ENCODE measurements around the gene RNF26.
"Not testable (repeated sequence)": the region's sequence is repeated elsewhere in the genome, so short reads cannot be mapped to it uniquely, and the experiment has no call there.

RNF26 gene

DNA sequence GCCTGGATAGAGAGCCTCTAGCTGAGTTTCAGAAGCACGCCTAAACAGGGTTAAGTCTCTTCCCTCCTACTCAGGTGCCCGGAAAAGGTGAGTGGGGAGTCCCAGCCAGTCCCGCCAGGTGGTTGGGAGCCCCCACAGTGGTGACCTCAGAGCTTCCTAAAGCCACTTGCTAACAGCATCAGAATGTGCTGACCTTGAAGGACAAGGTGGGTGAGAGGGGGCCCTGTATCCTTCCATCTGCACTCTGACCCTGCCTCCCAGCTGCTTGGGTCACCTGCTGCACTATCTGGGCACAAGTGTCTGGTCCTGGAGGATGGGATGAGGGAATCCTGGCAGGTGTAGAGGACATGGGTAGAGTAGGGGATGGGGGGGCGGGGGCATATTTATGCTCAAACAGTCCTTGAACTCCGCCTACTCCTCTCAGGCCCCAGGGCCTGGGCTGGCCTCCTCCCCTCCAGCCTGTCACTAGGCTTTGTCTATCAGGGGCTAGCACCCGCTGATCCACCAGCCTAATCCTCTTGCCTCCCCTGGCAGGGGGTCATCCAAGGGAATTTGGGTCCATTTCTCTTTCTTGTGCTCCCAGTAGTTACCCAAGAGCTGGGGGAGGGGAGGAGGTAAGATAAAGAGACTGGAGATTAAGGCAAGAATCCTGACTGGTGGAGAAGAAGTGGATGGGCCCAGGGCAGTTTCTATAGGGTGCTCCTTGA, 43.8 kb downstream of the RNF26 start:
- no peak overlapping the region for H3K4me3 ChIP-seq (ENCODE audit: control insufficient read depth, low read depth, low read length)
- DNase-seq (ENCODE audit: low read depth) = no peak

DNA sequence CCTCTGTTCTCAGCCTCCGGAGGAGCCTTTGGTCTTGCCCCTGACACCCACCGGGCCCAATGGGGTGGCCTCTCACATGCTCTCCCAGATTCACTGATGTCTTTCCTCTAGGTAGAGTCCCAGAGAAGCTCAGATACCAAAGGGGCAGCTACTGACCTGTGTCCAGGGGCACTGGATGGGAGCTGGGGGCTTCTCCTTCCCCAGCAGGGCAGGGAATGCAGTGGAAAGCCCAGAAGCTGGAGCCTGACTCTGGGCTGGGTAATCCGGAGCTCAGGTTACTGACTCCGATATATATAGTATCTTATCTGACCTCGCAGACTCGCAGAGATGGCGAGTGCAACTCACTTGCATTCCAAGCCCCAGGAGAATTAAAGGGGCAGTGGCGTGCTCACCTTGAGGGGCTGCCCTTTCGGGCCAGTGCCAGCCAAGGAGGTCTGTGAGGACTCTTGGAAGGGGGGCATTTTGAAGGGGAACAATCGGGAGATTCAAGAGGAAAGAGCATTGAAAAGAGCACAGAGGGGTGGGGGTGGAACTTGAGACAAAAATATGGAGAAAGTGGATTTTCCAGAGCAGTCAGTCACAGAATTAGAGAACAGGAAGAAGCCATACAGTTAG, 44.6 kb downstream of the RNF26 start:
- no peak for DNase-seq (ENCODE audit: low read depth)
- TF ChIP-seq, protein P1, sequence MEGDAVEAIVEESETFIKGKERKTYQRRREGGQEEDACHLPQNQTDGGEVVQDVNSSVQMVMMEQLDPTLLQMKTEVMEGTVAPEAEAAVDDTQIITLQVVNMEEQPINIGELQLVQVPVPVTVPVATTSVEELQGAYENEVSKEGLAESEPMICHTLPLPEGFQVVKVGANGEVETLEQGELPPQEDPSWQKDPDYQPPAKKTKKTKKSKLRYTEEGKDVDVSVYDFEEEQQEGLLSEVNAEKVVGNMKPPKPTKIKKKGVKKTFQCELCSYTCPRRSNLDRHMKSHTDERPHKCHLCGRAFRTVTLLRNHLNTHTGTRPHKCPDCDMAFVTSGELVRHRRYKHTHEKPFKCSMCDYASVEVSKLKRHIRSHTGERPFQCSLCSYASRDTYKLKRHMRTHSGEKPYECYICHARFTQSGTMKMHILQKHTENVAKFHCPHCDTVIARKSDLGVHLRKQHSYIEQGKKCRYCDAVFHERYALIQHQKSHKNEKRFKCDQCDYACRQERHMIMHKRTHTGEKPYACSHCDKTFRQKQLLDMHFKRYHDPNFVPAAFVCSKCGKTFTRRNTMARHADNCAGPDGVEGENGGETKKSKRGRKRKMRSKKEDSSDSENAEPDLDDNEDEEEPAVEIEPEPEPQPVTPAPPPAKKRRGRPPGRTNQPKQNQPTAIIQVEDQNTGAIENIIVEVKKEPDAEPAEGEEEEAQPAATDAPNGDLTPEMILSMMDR (conservative IDR thresholded peaks at IDR 0.05; ENCODE audit: control insufficient read depth, insufficient read depth, low read depth, low read length) = no peak

More for the DNA sequence above, 43.8 kb downstream of the RNF26 start:
- TF ChIP-seq, protein P1 (conservative IDR thresholded peaks at IDR 0.05; ENCODE audit: control insufficient read depth, insufficient read depth, low read depth, low read length) = no peak

DNA sequence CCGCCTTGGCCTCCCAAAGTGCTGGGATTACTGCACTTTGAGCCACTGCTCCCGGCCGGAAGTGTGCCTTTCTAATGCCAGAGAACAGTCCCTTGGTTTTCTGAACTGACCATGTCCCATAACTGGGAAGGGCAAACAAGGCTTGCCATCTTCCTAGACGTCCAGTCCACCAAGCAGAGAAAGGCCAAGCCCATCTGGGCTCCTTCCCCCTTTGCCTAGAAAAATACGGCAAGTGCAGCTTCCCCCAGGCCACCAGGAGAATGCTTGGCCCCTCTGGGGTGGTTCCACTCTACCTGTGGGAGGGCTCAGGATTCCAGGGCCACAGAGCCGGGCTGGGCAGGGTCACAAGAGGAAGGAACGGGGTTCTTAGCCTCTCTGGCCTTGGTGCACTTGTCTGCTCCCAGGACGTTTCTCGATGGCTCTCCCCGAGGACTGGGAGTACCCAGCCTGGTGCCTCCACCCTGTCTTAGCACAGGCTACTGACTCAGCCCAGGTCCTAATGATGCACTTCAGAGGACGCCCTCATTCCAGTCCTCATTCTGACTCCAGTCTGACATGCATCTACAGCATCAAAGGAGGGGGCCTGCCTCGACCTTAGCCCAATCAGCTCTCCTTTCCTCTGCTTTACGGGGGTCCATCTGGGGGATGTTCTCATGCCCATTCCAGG, 46.0 kb downstream of the RNF26 start:
- TF ChIP-seq, protein P1 (conservative IDR thresholded peaks at IDR 0.05; ENCODE audit: control insufficient read depth, insufficient read depth, low read depth, low read length) = no peak
- no peak for DNase-seq (ENCODE audit: low read depth)
- no peak overlapping the region for H3K4me3 ChIP-seq (ENCODE audit: control insufficient read depth, low read depth, low read length)

More for the DNA sequence above, 44.6 kb downstream of the RNF26 start:
- no peak overlapping the region for H3K4me3 ChIP-seq (ENCODE audit: control insufficient read depth, low read depth, low read length)

DNA sequence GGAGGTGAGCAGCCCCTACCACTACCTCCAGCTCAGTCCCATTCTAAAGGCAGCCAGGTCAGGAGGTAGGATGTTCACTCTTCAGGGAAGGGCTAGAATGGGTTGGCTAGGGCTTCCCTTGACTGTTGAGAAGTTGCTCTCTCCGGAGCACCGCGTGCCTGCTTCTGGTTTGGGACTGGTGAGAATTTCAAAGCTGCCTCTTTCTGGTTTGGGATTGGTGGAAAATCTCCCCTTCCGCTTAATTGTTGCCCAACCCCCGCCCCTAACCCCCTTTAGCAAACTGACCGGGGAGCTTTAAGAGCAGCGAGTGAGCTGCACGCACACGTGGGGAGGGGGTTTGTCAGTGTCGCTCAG, 46.5 kb downstream of the RNF26 start:
- peak overlapping the region; percentile 46 for H3K4me3 ChIP-seq (ENCODE audit: control insufficient read depth, low read depth, low read length)

DNA sequence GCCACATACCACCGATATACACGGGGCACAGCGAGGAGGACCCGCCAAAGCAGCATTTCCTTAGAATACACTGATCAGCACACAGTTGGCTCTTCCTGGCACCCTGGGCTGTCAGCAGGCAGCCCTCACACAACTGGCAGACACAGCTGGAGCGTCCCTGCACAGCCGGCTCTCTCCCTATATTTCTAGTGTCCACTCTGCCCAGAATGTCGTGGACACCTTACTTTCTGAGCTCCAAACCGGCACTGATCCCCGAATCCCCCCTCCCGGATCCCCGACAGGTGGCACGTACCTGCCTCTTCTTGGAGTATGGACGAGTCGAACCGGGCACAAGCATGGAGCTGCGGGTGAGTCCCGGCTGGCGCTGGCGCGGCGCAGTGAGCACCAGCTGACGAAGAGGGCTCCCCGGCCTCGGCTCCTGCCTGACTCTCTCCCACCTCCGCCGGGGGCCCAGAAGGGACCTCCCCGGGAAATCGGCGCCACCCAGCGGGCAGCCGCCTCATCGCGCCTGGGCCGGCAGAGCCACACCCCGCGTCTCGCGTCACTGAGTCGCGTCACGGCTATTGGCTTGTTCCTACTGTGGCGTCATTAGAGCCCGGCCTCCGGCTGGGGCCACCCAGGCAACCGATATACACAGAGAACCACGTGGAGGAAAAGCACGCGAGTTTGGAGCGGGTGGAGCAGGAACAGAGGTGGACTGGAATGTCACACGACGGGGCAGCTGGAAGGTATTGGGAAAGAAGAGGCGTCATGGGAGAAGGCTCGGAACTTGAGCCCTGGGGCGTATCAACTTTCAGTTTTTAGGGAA, 47.1 kb downstream of the RNF26 start, which contains the start of gene USP2:
TSS of gene USP2 (minus strand) at position 510 of the 808 bp plus-strand sequence. CDS start 8,210 bp downstream, outside the sequence.
- peak within 1 kb of the TSS; percentile 50 for H3K4me3 ChIP-seq (ENCODE audit: control insufficient read depth, low read depth, low read length)
- peak; percentile 95 for DNase-seq (ENCODE audit: low read depth)
- TF ChIP-seq, protein P1 (conservative IDR thresholded peaks at IDR 0.05; ENCODE audit: control insufficient read depth, insufficient read depth, low read depth, low read length) = peak; percentile 50

More for the DNA sequence above, 46.5 kb downstream of the RNF26 start:
- TF ChIP-seq, protein P1 (conservative IDR thresholded peaks at IDR 0.05; ENCODE audit: control insufficient read depth, insufficient read depth, low read depth, low read length) = no peak
- DNase-seq (ENCODE audit: low read depth) = no peak

DNA sequence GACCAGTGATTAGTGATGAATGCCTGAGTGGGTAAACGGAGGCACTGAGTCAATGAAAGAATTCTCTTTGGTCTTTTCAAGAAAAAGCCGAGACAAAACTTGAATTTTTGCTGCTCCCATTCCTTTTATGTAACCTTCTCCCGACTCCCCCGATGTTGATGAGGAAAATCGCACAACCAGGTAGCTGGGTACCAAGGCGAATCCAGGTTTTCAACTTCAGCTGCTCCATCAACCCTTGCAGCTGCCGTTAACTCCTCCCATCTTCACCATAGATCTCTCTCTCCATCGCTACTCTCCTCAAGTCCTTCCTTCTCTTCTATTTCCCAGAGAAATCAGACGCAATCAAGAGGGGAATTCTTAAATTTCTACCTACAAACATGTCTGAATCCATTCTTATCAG, 47.8 kb downstream of the RNF26 start:
- H3K4me3 ChIP-seq (ENCODE audit: control insufficient read depth, low read depth, low read length) = peak overlapping the region; percentile 50
- TF ChIP-seq, protein P1 (conservative IDR thresholded peaks at IDR 0.05; ENCODE audit: control insufficient read depth, insufficient read depth, low read depth, low read length) = no peak
- no peak for DNase-seq (ENCODE audit: low read depth)

DNA sequence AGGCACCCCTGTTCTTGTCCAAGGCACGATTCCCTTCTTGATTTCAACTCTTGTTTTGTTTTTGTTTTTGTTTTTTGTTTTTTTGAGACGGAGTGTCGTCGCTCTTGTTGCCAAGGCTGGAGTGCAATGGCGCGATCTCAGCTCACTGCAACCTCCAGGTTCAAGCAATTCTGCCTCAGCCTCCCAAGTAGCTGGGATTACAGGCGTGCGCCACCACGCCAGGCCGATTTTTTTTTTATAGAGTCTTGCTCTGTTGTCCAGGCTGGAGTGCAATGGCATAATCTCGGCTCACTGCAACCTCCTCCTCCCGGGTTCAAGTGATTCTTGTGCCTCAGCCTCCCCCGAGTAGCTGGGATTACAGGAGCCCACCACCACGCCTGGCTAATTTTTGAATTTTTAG, 48.2 kb downstream of the RNF26 start:
- not testable (repeated sequence) for H3K4me3 ChIP-seq (ENCODE audit: control insufficient read depth, low read depth, low read length); DNase-seq (ENCODE audit: low read depth)

Measured in fibroblast of mammary gland (primary cell).